IPS-NIHi11 (cell line): ENCODE results near the gene DOCK4.
"Not testable (repeated sequence)": the region's sequence is repeated elsewhere in the genome, so short reads cannot be mapped to it uniquely, and the experiment has no call there.

Source experiments
- DNase-seq: peaks from one replicate; pipeline ENCODE4 v3.0.0; 2012; ENCODE audit warnings: mixed read lengths, low spot score

The DOCK4 gene

GRCh38 chr7:112130729-112131410, 75.3 kb downstream of the DOCK4 start:
- DNase-seq: no peak

- peak; percentile 14 for DNase-seq
Observed at GRCh38 chr7:112129655-112130323, 76.4 kb downstream of the DOCK4 start.

DNA sequence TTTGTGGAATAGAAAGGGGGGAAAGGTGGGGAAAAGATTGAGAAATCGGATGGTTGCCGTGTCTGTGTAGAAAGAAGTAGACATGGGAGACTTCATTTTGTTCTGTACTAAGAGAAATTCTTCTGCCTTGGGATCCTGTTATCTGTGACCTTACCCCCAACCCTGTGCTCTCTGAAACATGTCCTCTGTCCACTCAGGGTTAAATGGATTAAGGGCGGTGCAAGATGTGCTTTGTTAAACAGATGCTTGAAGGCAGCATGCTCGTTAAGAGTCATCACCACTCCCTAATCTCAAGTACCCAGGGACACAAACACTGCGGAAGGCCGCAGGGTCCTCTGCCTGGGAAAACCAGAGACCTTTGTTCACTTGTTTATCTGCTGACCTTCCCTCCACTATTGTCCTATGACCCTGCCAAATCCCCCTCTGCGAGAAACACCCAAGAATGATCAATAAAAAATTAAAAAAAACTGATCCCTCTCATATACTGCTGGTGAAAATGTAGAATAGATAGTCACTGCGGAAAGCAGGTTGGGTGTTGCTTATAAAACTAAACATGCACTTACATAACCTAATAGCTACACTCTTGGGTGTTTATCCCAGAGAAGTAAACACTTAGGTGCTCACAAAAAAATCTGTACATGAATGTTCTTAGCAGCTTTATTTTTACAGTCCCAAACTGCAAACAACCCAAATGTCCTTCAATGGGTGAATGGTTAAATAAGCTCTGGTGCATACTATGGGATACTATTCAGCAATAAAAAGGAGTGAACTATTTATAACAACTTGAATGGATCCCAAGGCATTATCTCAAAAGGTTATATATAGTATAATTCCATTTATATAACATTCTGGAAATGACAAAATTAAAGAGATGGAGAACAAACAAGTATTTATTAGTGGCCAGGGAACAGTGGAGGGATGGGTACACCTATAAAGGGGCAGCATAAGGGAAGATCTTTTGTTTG, 77.5 kb downstream of the DOCK4 start:
- not testable (repeated sequence) for DNase-seq

- DNase-seq: not testable (repeated sequence)
Observed at GRCh38 chr7:112128041-112128440, 78.2 kb downstream of the DOCK4 start.

DNA sequence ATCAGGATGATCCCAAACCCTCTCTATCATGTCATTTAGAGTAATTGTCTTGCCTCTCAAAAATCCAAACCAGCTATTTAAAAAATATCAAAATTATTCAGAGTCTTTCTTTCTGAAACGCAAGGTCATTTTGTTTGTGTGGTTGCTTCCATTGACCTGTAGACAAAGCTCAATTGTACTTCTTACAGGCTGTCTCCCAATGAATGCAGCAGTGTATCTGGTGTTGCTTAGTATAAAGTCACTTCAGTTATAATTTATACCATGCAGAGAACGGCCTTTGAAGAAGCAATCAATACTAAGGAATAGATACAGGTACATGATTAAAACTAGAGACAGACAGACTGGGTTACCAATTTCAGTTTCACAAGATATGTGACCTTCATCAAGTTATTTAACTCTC, 80.9 kb downstream of the DOCK4 start:
- DNase-seq: no peak

- DNase-seq: no peak
Observed at GRCh38 chr7:112124061-112124766, 82.0 kb downstream of the DOCK4 start.

GRCh38 chr7:112122798-112123197, 83.4 kb downstream of the DOCK4 start:
- no peak for DNase-seq

DNA sequence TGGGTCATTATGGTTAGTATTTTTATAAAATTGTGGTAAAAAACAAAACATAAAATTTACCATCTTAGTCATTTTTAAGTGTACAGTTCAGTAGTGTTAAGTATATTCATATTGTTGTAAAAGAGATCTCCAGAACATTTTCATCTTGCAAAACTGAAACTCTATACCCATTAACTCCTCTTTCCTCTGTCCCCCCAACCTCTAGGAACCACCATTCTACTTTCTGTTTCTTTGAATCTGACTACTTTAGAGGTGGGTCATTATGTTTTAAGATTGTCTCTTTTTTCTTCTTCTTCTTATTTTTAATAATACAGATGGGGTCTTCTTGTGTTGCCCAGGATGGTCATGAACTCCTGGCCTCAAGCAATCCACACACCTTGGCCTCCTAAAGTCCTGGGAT, 84.1 kb downstream of the DOCK4 start:
- no peak for DNase-seq

- no peak for DNase-seq
Observed at GRCh38 chr7:112121318-112121717, 84.9 kb downstream of the DOCK4 start.

DNA sequence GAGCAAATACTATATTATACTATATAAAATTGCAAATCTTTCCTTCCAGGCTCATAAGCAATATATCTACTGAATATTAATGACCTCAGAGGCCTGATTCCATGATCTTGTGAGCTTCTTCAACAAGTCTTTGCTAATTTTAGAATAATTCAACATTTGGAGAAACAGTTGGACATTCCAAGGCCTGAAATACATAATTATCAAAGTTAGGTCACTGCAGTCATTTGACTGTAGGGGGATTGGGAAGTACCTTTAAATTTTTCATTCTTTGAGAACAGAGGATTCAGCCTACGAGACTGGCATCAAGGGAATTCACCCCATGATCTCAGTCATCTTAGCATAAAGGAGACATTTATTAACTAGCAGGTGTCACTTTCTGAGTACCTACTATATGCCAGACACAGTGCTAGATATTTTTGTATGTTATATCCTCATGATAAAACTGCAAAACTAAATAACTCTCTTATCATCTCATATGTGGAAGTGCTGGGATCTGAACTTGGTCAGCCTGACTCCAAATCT, 85.4 kb downstream of the DOCK4 start:
- no peak for DNase-seq

DNA sequence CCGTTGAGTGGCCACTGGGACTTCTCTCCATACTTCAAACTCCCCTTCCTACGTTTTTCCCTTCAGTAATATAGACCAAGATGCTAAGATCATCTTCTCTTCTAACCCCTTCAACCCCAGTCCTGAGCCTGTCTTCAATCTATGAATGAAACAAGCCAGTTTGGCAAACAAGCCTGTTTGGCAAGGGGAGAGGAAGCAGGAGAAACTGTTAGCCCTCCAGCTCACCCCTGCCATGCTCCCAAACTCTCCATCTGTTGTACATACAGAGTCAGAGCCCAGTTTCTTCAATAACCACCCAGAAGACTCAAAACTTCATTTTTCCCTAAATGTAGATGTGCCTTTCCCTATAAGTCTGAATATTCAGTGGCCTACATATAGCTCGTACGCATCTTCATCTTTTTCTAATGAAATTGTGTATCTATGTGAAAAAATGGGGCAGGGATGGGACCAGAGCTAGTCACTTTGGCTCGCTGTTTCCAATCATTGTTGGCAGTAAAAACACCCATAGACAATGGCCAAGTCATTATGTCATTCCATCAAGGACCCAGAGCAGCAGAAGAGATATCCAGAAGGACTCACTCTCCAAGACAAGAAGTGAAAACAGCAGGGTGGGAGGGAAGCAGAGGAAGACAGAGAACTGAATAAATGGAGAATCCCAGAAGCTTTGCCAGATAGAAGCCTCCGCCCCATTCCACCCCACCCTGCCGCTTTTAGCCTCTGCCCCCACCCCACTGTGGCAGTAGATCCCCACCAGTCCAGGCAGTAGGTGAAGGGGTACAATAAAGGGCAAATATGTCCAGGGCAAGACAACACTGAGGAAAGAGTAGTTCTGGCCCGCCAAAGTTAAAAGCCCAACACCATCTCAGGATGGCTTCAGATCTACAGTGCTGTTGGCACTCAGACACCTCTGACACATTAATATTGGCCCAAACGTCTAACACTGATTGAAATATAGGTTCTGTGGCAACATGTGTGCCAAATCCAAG, 87.3 kb downstream of the DOCK4 start:
- DNase-seq: no peak

DNA sequence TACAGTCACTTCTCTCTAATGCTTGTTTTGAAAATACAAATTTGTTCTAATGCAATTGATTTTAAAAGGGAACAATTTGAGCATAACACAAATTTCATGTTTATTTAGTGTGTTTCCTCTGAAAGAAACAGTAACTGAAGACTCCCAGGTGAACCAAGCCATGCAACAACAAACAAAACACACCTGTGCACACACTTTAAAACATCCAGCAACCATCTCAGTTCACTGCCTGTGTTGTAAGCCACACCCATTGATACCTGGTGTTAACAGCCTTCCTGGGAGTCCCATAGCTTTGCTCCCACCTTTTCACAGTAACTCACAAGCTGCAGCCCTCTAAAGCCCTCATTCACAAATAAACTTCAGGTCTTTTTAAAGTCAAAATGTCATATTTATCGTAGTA, 89.3 kb downstream of the DOCK4 start:
- no peak for DNase-seq

DNA sequence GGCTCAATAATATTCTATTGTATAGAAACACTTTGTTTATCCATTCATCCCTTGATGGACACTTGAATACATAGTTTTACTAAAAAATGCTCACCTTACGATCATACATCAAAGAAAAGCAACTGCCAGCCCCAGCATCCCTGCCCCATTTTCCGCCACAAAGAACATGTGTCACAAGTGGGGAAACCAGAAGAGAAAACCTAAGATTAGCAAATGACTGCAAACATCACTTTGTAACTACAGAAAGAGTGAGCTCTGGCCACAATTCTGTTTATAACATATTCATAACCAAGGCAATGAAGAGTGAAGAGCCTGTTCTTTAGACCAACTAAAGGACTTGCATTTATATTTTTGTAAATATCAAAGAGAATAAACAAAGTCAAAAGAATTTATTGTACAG, 89.8 kb downstream of the DOCK4 start:
- DNase-seq: no peak

- DNase-seq: no peak
Observed at GRCh38 chr7:112115880-112116279, 90.3 kb downstream of the DOCK4 start.

- no peak for DNase-seq
Observed at GRCh38 chr7:112113913-112114575, 92.2 kb downstream of the DOCK4 start.

- DNase-seq: no peak
Observed at GRCh38 chr7:112112822-112113255, 93.4 kb downstream of the DOCK4 start.

- no peak for DNase-seq
Observed at GRCh38 chr7:112110651-112111050, 95.5 kb downstream of the DOCK4 start.

- DNase-seq: no peak
Observed at GRCh38 chr7:112110175-112110574, 96.0 kb downstream of the DOCK4 start.

- DNase-seq: no peak
Observed at GRCh38 chr7:112108981-112109380, 97.2 kb downstream of the DOCK4 start.
